Upper lobe of left lung (tissue), 4 donors: ENCODE measurements around the gene KCNN2.

ENCODE experiments used
- CTCF ChIP-seq, 6 experiments: fragments of 450-650 bp in 4 of 6; fragments of 200-600 bp in 2 of 6; sonication (generic) in 2 of 6; IDR thresholded peaks; one replicate each; pipeline ENCODE4 v1.5.1; 2016 to 2019; ENCODE audit warnings: antibody characterized with exemption in 6 of 6
- EP300 ChIP-seq, 4 donors: sonication (generic); formaldehyde crosslinking; IDR thresholded peaks; one replicate each; pipeline ENCODE4 v1.5.1; 2017; ENCODE audit warnings: antibody characterized with exemption in 4 of 4, control low read depth in 2 of 4
- POLR2A ChIP-seq, 4 donors: fragments of 450-650 bp; IDR thresholded peaks; one replicate each; pipeline ENCODE4 v1.5.1; 2016 to 2017; ENCODE audit warnings: antibody characterized with exemption in 4 of 4, mild to moderate bottlenecking in 2 of 4
- POLR2AphosphoS5 ChIP-seq, 2 donors: sonication (generic); formaldehyde crosslinking; IDR thresholded peaks; one replicate each; pipeline ENCODE4 v1.5.1; 2017; ENCODE audit warnings: antibody characterized with exemption in 2 of 2

- TF ChIP-seq CTCF (IDR thresholded peaks at IDR 0.05) (no peak), POLR2AphosphoS5 (IDR thresholded peaks at IDR 0.05) (no peak), POLR2A (IDR thresholded peaks at IDR 0.05) (no peak), EP300 (IDR thresholded peaks at IDR 0.05) (no peak)
These were observed 57.2 kb downstream of the KCNN2 start for GRCh38 chr5:114419067-114419388.
